Measurements from ENCODE around the gene PRKCH. TPM values are rescaled to one million over a fixed set of nuclear protein-coding genes. Genes with fewer than 3 reads are reported as not detected.

The PRKCH gene
- total RNA-seq, 1 experiment from 2014 or later, result 10.3 TPM

DNA sequence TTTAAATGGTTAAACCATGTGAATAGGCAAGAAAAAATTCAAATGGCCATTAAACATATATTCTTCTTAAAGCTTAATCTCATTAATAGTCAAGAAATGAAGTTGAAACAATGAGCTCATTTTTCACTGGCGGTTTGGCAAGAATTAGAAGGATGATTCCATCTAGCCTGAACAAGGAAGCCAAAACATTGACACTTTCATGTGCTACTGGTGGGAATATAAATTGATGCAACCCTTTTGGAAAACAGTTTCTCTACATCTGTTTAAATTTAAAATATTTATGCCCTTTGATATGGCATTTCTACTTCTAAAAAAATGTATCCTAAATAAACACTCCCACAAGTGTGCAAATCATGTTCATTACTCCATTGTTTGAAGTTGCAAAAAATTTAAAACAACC lies 199.2 kb downstream of the PRKCH start:
- DNase-seq (ENCODE audit: low spot score) (no peak), ATAC-seq (no peak)
- Mint-ChIP-seq H3K27ac (no peak overlapping the region), H3K4me3 (no peak overlapping the region), H3K27me3 (ENCODE audit: low read depth) (no peaks in the 10 kb centered on the region), H3K9me3 (no peaks in the 10 kb centered on the region), H3K4me1 (peaks cover 13% of the 10 kb centered on the region), H3K36me3 (no peaks in the 10 kb centered on the region)
- POLR2A ChIA-PET, result no interaction called here
- CTCF ChIA-PET, result no interaction called here
- TF ChIP-seq ESRRA (CRISPR knock-in tag; IDR thresholded peaks at IDR 0.05; ENCODE audit: borderline replicate concordance) (no peak), KAT7 (CRISPR knock-in tag; IDR thresholded peaks at IDR 0.05; ENCODE audit: borderline replicate concordance) (no peak), IRF2 (CRISPR knock-in tag; IDR thresholded peaks at IDR 0.05; ENCODE audit: borderline replicate concordance, low read depth) (no peak), ZNF263 (CRISPR knock-in tag; IDR thresholded peaks at IDR 0.05; ENCODE audit: low read depth) (no peak), ZNF138 (CRISPR knock-in tag; conservative IDR thresholded peaks at IDR 0.05) (no peak), CREM (CRISPR knock-in tag; IDR thresholded peaks at IDR 0.05) (no peak), ZNF219 (CRISPR knock-in tag; IDR thresholded peaks at IDR 0.05; ENCODE audit: borderline replicate concordance) (no peak)
- TF ChIP-seq, protein P1, sequence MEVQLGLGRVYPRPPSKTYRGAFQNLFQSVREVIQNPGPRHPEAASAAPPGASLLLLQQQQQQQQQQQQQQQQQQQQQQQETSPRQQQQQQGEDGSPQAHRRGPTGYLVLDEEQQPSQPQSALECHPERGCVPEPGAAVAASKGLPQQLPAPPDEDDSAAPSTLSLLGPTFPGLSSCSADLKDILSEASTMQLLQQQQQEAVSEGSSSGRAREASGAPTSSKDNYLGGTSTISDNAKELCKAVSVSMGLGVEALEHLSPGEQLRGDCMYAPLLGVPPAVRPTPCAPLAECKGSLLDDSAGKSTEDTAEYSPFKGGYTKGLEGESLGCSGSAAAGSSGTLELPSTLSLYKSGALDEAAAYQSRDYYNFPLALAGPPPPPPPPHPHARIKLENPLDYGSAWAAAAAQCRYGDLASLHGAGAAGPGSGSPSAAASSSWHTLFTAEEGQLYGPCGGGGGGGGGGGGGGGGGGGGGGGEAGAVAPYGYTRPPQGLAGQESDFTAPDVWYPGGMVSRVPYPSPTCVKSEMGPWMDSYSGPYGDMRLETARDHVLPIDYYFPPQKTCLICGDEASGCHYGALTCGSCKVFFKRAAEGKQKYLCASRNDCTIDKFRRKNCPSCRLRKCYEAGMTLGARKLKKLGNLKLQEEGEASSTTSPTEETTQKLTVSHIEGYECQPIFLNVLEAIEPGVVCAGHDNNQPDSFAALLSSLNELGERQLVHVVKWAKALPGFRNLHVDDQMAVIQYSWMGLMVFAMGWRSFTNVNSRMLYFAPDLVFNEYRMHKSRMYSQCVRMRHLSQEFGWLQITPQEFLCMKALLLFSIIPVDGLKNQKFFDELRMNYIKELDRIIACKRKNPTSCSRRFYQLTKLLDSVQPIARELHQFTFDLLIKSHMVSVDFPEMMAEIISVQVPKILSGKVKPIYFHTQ (CRISPR knock-in tag; IDR thresholded peaks at IDR 0.05), result no peak
- TF ChIP-seq, protein P2, sequence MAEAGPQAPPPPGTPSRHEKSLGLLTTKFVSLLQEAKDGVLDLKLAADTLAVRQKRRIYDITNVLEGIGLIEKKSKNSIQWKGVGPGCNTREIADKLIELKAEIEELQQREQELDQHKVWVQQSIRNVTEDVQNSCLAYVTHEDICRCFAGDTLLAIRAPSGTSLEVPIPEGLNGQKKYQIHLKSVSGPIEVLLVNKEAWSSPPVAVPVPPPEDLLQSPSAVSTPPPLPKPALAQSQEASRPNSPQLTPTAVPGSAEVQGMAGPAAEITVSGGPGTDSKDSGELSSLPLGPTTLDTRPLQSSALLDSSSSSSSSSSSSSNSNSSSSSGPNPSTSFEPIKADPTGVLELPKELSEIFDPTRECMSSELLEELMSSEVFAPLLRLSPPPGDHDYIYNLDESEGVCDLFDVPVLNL (CRISPR knock-in tag; IDR thresholded peaks at IDR 0.05; ENCODE audit: borderline replicate concordance, low read depth), result no peak
- TF ChIP-seq, protein P3, sequence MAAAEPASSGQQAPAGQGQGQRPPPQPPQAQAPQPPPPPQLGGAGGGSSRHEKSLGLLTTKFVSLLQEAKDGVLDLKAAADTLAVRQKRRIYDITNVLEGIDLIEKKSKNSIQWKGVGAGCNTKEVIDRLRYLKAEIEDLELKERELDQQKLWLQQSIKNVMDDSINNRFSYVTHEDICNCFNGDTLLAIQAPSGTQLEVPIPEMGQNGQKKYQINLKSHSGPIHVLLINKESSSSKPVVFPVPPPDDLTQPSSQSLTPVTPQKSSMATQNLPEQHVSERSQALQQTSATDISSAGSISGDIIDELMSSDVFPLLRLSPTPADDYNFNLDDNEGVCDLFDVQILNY (CRISPR knock-in tag; IDR thresholded peaks at IDR 0.05), result no peak
- TF ChIP-seq, protein P4, sequence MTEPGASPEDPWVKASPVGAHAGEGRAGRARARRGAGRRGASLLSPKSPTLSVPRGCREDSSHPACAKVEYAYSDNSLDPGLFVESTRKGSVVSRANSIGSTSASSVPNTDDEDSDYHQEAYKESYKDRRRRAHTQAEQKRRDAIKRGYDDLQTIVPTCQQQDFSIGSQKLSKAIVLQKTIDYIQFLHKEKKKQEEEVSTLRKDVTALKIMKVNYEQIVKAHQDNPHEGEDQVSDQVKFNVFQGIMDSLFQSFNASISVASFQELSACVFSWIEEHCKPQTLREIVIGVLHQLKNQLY (CRISPR knock-in tag; IDR thresholded peaks at IDR 0.05), result no peak

DNA sequence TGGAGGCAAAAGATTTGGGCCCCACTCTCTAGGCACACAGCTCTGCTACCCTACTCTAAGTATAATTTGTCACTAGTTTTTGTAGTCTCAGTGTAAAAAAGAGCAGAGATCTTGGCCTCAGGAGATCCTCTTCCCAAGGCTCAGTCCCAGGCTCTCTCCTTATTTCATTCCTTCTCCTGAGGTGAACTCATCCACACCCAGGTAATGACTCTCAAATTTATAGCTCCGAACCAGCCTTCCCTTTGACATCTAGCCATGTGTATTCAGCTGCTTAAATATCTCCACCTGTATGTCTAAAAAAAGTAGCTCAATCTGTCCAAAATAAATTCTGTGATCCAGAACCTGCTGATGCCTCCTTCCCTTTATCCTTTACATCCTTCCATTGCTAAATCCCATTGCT lies 200.4 kb downstream of the PRKCH start:
- POLR2A ChIA-PET, result no interaction called here
- H3K4me3 Mint-ChIP-seq, result no peak overlapping the region
- TF ChIP-seq SOX15 (CRISPR knock-in tag; IDR thresholded peaks at IDR 0.05), result no peak
- TF ChIP-seq SMAD3 (CRISPR knock-in tag; IDR thresholded peaks at IDR 0.05; ENCODE audit: borderline replicate concordance), result no peak
- no peak for TF ChIP-seq CREM (CRISPR knock-in tag; IDR thresholded peaks at IDR 0.05)
- TF ChIP-seq, protein P5, sequence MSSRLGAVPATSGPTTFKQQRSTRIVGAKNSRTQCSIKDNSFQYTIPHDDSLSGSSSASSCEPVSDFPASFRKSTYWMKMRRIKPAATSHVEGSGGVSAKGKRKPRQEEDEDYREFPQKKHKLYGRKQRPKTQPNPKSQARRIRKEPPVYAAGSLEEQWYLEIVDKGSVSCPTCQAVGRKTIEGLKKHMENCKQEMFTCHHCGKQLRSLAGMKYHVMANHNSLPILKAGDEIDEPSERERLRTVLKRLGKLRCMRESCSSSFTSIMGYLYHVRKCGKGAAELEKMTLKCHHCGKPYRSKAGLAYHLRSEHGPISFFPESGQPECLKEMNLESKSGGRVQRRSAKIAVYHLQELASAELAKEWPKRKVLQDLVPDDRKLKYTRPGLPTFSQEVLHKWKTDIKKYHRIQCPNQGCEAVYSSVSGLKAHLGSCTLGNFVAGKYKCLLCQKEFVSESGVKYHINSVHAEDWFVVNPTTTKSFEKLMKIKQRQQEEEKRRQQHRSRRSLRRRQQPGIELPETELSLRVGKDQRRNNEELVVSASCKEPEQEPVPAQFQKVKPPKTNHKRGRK (CRISPR knock-in tag; IDR thresholded peaks at IDR 0.05; ENCODE audit: borderline replicate concordance), result no peak
- TF ChIP-seq JUN (CRISPR knock-in tag; IDR thresholded peaks at IDR 0.05), result no peak
- TF ChIP-seq, protein P6, sequence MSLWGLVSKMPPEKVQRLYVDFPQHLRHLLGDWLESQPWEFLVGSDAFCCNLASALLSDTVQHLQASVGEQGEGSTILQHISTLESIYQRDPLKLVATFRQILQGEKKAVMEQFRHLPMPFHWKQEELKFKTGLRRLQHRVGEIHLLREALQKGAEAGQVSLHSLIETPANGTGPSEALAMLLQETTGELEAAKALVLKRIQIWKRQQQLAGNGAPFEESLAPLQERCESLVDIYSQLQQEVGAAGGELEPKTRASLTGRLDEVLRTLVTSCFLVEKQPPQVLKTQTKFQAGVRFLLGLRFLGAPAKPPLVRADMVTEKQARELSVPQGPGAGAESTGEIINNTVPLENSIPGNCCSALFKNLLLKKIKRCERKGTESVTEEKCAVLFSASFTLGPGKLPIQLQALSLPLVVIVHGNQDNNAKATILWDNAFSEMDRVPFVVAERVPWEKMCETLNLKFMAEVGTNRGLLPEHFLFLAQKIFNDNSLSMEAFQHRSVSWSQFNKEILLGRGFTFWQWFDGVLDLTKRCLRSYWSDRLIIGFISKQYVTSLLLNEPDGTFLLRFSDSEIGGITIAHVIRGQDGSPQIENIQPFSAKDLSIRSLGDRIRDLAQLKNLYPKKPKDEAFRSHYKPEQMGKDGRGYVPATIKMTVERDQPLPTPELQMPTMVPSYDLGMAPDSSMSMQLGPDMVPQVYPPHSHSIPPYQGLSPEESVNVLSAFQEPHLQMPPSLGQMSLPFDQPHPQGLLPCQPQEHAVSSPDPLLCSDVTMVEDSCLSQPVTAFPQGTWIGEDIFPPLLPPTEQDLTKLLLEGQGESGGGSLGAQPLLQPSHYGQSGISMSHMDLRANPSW (CRISPR knock-in tag; conservative IDR thresholded peaks at IDR 0.05; ENCODE audit: low read depth), result no peak
- no peak for TF ChIP-seq FOXP1 (CRISPR knock-in tag; IDR thresholded peaks at IDR 0.05; ENCODE audit: borderline replicate concordance)
- no peak for TF ChIP-seq TEAD4 (CRISPR knock-in tag; IDR thresholded peaks at IDR 0.05)
- TF ChIP-seq, protein P1 (CRISPR knock-in tag; IDR thresholded peaks at IDR 0.05), result no peak
- TF ChIP-seq, protein P3 (CRISPR knock-in tag; IDR thresholded peaks at IDR 0.05), result no peak

More for the DNA sequence above, 200.4 kb downstream of the PRKCH start:
- Mint-ChIP-seq H3K27me3 (ENCODE audit: low read depth) (no peaks in the 10 kb centered on the region), H3K36me3 (no peaks in the 10 kb centered on the region), H3K27ac (no peak overlapping the region), H3K4me1 (peaks cover 17% of the 10 kb centered on the region), H3K9me3 (no peaks in the 10 kb centered on the region)
- CTCF ChIA-PET, result no interaction called here
- DNase-seq (ENCODE audit: low spot score) (no peak), ATAC-seq (no peak)

Measured in WTC11 (cell line).